Middle frontal gyrus (tissue), 1 donor: Measurements from ENCODE around the gene SCAND1.
"Not testable (repeated sequence)": the region's sequence is repeated elsewhere in the genome, so short reads cannot be mapped to it uniquely, and the experiment has no call there.

Experiments
- DNase-seq: peaks from one replicate; pipeline ENCODE4 v3.0.0-alpha.2; 2015; ENCODE audit warnings: low spot score; ENCODE audit errors: extremely low spot score

The SCAND1 gene

GRCh38 chr20:35954200-35954906 is at the start of gene SCAND1:
Gene SCAND1 (minus strand): TSS chr20:35954502. CDS start chr20:35954284, 218 bp downstream.
- peak; percentile 94 for DNase-seq

GRCh38 chr20:36004045-36004444 is 49.7 kb upstream of the SCAND1 start:
- no peak for DNase-seq

GRCh38 chr20:36002855-36003254 is 48.6 kb upstream of the SCAND1 start:
- DNase-seq, result no peak

- DNase-seq, result not testable (repeated sequence)
These were observed 47.0 kb upstream of the SCAND1 start for GRCh38 chr20:36001331-36001730.

- DNase-seq, result not testable (repeated sequence)
These were observed 42.2 kb upstream of the SCAND1 start for GRCh38 chr20:35996492-35996891.

GRCh38 chr20:35994994-35995453 is 40.7 kb upstream of the SCAND1 start:
- DNase-seq, result peak; percentile 58

- no peak for DNase-seq
These were observed 38.5 kb upstream of the SCAND1 start for GRCh38 chr20:35992713-35993335.

- DNase-seq, result no peak
These were observed 37.0 kb upstream of the SCAND1 start for GRCh38 chr20:35991142-35991771.

- DNase-seq, result no peak
These were observed 34.7 kb upstream of the SCAND1 start for GRCh38 chr20:35988910-35989463.

- no peak for DNase-seq
These were observed 31.5 kb upstream of the SCAND1 start for GRCh38 chr20:35985806-35986205.

GRCh38 chr20:35984382-35984781 is 30.1 kb upstream of the SCAND1 start:
- DNase-seq, result no peak

- DNase-seq, result no peak
These were observed 27.7 kb upstream of the SCAND1 start for GRCh38 chr20:35981969-35982368.

GRCh38 chr20:35979544-35979943 is 25.2 kb upstream of the SCAND1 start:
- no peak for DNase-seq

- no peak for DNase-seq
These were observed 23.8 kb upstream of the SCAND1 start for GRCh38 chr20:35978041-35978513.

- DNase-seq, result no peak
These were observed 21.5 kb upstream of the SCAND1 start for GRCh38 chr20:35975576-35976373.

GRCh38 chr20:35974256-35974655 is 20.0 kb upstream of the SCAND1 start:
- DNase-seq, result no peak

- no peak for DNase-seq
These were observed 18.2 kb upstream of the SCAND1 start for GRCh38 chr20:35972462-35972861.

- DNase-seq, result no peak
These were observed 17.7 kb upstream of the SCAND1 start for GRCh38 chr20:35971981-35972380.

GRCh38 chr20:35968930-35969329 is 14.6 kb upstream of the SCAND1 start:
- DNase-seq, result no peak

- DNase-seq, result no peak
These were observed 13.8 kb upstream of the SCAND1 start, which contains the start of gene CNBD2 for GRCh38 chr20:35967979-35968640. Gene CNBD2 (plus strand): TSS chr20:35968590. CDS start chr20:35968763, 173 bp downstream.
